Measurements from ENCODE around the gene APOL1.

APOL1 gene

GRCh38 chr22:36302439-36303114 lies 49.6 kb downstream of the APOL1 start:
- Histone ChIP-seq H3K9ac (peak overlapping the region in 6 of 11 experiments; percentile 4 to 36 (median 18); a peak in 5 of 22 replicates), H3K4me2 (peak overlapping the region in 8 of 11 experiments; percentile 5 to 91 (median 64); a peak in 12 of 22 replicates), H3K9me3 (replicated peaks in 1 of 11) (peaks cover 0 to 17% (median 0%) of the 10 kb centered on the region in 11 experiments; a peak in 5 of 22 replicates), H3K27ac (peak overlapping the region in 3 of 11 experiments; percentile 5 to 13 (median 8); a peak in 3 of 22 replicates), H3K36me3 (peaks cover 100% of the 10 kb centered on the region in 11 experiments), H3K27me3 (no peaks in the 10 kb centered on the region), H4K20me1 (peaks cover 25 to 100% (median 100%) of the 10 kb centered on the region in 11 experiments; a peak in 21 of 22 replicates), H3K4me1 (peaks cover 0 to 76% (median 50%) of the 10 kb centered on the region in 10 experiments; a peak in 16 of 20 replicates), H3K4me3 (no peak overlapping the region)
- no peak for TF ChIP-seq Cebpa-rat (IDR thresholded peaks at IDR 0.05)

GRCh38 chr22:36303115-36303467 lies 50.2 kb downstream of the APOL1 start:
- TF ChIP-seq Cebpa-rat (IDR thresholded peaks at IDR 0.05): no peak
- Histone ChIP-seq H3K9me3 (replicated peaks in 1 of 11) (peaks cover 0 to 14% (median 0%) of the 10 kb centered on the region in 11 experiments; a peak in 3 of 22 replicates), H3K36me3 (peaks cover 100% of the 10 kb centered on the region in 11 experiments), H3K27me3 (no peaks in the 10 kb centered on the region), H3K9ac (peak overlapping the region in 2 of 11 experiments; percentile 17 to 36; a peak in 4 of 22 replicates), H3K4me1 (peaks cover 0 to 76% (median 50%) of the 10 kb centered on the region in 10 experiments; a peak in 16 of 20 replicates), H4K20me1 (peaks cover 25 to 100% (median 100%) of the 10 kb centered on the region in 11 experiments; a peak in 21 of 22 replicates), H3K4me2 (peak overlapping the region in 4 of 11 experiments; percentile 5 to 90 (median 58); a peak in 4 of 22 replicates), H3K27ac (peak overlapping the region in 3 of 11 experiments; percentile 5 to 13 (median 8); a peak in 2 of 22 replicates), H3K4me3 (no peak overlapping the region)

DNA sequence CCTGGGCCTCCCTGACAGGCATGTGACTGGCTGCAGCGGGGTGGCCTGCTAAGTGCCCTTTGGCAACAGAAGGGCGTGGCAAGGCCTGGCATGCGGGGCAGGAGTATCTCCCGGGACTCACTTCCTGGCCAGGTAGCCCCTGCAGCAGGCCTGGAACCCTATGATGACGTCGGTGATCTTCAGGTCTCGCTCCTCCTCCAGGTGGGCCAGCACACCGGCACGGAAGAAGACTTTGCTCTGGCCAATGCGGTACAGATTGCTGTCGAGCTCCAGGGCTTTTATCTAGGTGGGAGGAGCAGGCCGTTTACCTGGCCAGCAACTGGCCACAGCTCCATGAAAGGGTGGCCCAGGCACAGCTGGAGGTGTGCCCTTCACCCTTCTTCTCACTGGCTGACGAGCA lies 50.9 kb downstream of the APOL1 start:
- H3K4me1 ChIP-seq: peaks cover 0 to 78% (median 49%) of the 10 kb centered on the region in 10 experiments; a peak in 16 of 20 replicates
- H3K27ac ChIP-seq: no peak overlapping the region
- no peak overlapping the region for H3K4me3 ChIP-seq
- no peak for TF ChIP-seq Cebpa-rat (IDR thresholded peaks at IDR 0.05)
- peaks cover 25 to 100% (median 100%) of the 10 kb centered on the region in 11 experiments; a peak in 21 of 22 replicates for H4K20me1 ChIP-seq
- H3K27me3 ChIP-seq: no peaks in the 10 kb centered on the region
- H3K9ac ChIP-seq: 0 out of 22 replicates have a peak overlapping the region, but pooled peaks of 2 of the 11 experiments have one; percentile 9 to 37
- peaks cover 100% of the 10 kb centered on the region in 11 experiments for H3K36me3 ChIP-seq
- peaks cover 0 to 6% (median 0%) of the 10 kb centered on the region in 11 experiments; a peak in 2 of 22 replicates for H3K9me3 ChIP-seq (replicated peaks in 1 of 11)
- H3K4me2 ChIP-seq: peak overlapping the region in 2 of 11 experiments; percentile 2 to 20; a peak in 2 of 22 replicates

GRCh38 chr22:36304429-36304828 lies 51.5 kb downstream of the APOL1 start:
- Histone ChIP-seq H4K20me1 (peaks cover 25 to 100% (median 100%) of the 10 kb centered on the region in 11 experiments; a peak in 21 of 22 replicates), H3K4me3 (no peak overlapping the region), H3K27me3 (no peaks in the 10 kb centered on the region), H3K4me1 (peaks cover 0 to 80% (median 46%) of the 10 kb centered on the region in 10 experiments; a peak in 16 of 20 replicates), H3K27ac (0 out of 22 replicates have a peak overlapping the region, but pooled peaks of 1 of the 11 experiments have one; percentile 18), H3K9me3 (replicated peaks in 1 of 11) (peaks cover 0 to 1% (median 0%) of the 10 kb centered on the region in 11 experiments; a peak in 1 of 22 replicates), H3K36me3 (peaks cover 100% of the 10 kb centered on the region in 11 experiments), H3K9ac (peak overlapping the region in 4 of 11 experiments; percentile 5 to 37 (median 8); a peak in 3 of 22 replicates), H3K4me2 (peak overlapping the region in 1 of 11 experiments; percentile 20; a peak in 1 of 22 replicates)
- TF ChIP-seq Cebpa-rat (IDR thresholded peaks at IDR 0.05): no peak

- no peak overlapping the region for H3K4me3 ChIP-seq
- peak overlapping the region in 1 of 11 experiments; percentile 13; a peak in 2 of 22 replicates for H3K9ac ChIP-seq
- peak overlapping the region in 1 of 11 experiments; percentile 10; a peak in 1 of 22 replicates for H3K4me2 ChIP-seq
- TF ChIP-seq Cebpa-rat (IDR thresholded peaks at IDR 0.05): no peak
- H3K27me3 ChIP-seq: no peaks in the 10 kb centered on the region
- H3K36me3 ChIP-seq: peaks cover 99 to 100% (median 100%) of the 10 kb centered on the region in 11 experiments
- H3K4me1 ChIP-seq: peaks cover 0 to 67% (median 35%) of the 10 kb centered on the region in 10 experiments; a peak in 16 of 20 replicates
- no peaks in the 10 kb centered on the region for H3K9me3 ChIP-seq (replicated peaks in 1 of 11)
- H4K20me1 ChIP-seq: peaks cover 17 to 100% (median 100%) of the 10 kb centered on the region in 11 experiments; a peak in 21 of 22 replicates
- H3K27ac ChIP-seq: 0 out of 22 replicates have a peak overlapping the region, but pooled peaks of 2 of the 11 experiments have one; percentile 5 to 15
These were observed 52.9 kb downstream of the APOL1 start for GRCh38 chr22:36305813-36306212.

- Histone ChIP-seq H3K27ac (peak overlapping the region in 2 of 11 experiments; percentile 3 to 15; a peak in 2 of 22 replicates), H3K4me2 (peak overlapping the region in 1 of 11 experiments; percentile 10; a peak in 1 of 22 replicates), H3K27me3 (no peaks in the 10 kb centered on the region), H3K9me3 (replicated peaks in 1 of 11) (no peaks in the 10 kb centered on the region), H3K4me3 (no peak overlapping the region), H4K20me1 (peaks cover 13 to 100% (median 100%) of the 10 kb centered on the region in 11 experiments; a peak in 21 of 22 replicates), H3K36me3 (peaks cover 99 to 100% (median 100%) of the 10 kb centered on the region in 11 experiments), H3K4me1 (peaks cover 0 to 63% (median 31%) of the 10 kb centered on the region in 10 experiments; a peak in 16 of 20 replicates), H3K9ac (no peak overlapping the region)
- no peak for TF ChIP-seq Cebpa-rat (IDR thresholded peaks at IDR 0.05)
These were observed 53.3 kb downstream of the APOL1 start for GRCh38 chr22:36306227-36306626.

DNA sequence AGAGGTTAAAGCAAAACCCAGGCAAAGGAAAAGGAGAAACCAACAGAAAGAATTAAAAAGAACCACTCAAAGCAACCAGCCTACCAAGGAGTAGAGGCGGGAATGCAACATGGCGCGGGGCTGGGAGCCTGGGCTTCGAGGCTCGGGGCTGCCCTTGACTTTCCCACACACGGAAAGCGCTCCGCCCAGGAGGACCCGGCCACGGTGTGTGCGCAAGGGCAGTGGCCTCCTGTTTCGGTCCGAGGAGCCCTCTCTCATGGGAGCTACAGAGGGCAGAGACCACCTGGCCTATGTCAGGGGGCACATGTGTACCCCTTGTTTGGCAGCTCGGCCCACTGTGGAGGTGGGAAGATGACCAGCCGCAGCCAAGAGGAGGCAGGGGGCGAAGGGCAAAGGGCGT lies 55.9 kb downstream of the APOL1 start:
- Histone ChIP-seq H3K4me2 (no peak overlapping the region), H3K27ac (peak overlapping the region in 2 of 11 experiments; percentile 4 to 15; a peak in 2 of 22 replicates), H3K4me1 (peaks cover 0 to 45% (median 19%) of the 10 kb centered on the region in 10 experiments; a peak in 17 of 20 replicates), H3K27me3 (no peaks in the 10 kb centered on the region), H3K36me3 (peaks cover 98 to 100% (median 100%) of the 10 kb centered on the region in 11 experiments), H4K20me1 (peaks cover 9 to 100% (median 100%) of the 10 kb centered on the region in 11 experiments; a peak in 21 of 22 replicates), H3K9ac (no peak overlapping the region), H3K4me3 (no peak overlapping the region), H3K9me3 (replicated peaks in 1 of 11) (no peaks in the 10 kb centered on the region)
- TF ChIP-seq Cebpa-rat (IDR thresholded peaks at IDR 0.05): no peak

GRCh38 chr22:36311386-36312085 lies 58.6 kb downstream of the APOL1 start:
- no peaks in the 10 kb centered on the region for H3K9me3 ChIP-seq (replicated peaks in 1 of 11)
- H3K4me1 ChIP-seq: peaks cover 0 to 44% (median 36%) of the 10 kb centered on the region in 10 experiments; a peak in 17 of 20 replicates
- peak overlapping the region in 2 of 11 experiments; percentile 77 to 83; a peak in 3 of 22 replicates for H3K27ac ChIP-seq
- no peak overlapping the region for H3K4me3 ChIP-seq
- no peaks in the 10 kb centered on the region for H3K27me3 ChIP-seq
- no peak for TF ChIP-seq Cebpa-rat (IDR thresholded peaks at IDR 0.05)
- H3K9ac ChIP-seq: no peak overlapping the region
- no peak overlapping the region for H3K4me2 ChIP-seq
- H4K20me1 ChIP-seq: peaks cover 12 to 100% (median 100%) of the 10 kb centered on the region in 11 experiments; a peak in 21 of 22 replicates
- H3K36me3 ChIP-seq: peaks cover 98 to 100% (median 100%) of the 10 kb centered on the region in 11 experiments
